HUDEP-2 (cell line): ENCODE measurements around the gene RASL12.

Experiments
- DNase-seq, 76 experiments: peaks; one replicate each; lab custom pipeline; 2025; ENCODE audit not compliant: unreplicated experiment in 76 of 76; lab: John Stamatoyannopoulos, UW

Gene RASL12

DNA sequence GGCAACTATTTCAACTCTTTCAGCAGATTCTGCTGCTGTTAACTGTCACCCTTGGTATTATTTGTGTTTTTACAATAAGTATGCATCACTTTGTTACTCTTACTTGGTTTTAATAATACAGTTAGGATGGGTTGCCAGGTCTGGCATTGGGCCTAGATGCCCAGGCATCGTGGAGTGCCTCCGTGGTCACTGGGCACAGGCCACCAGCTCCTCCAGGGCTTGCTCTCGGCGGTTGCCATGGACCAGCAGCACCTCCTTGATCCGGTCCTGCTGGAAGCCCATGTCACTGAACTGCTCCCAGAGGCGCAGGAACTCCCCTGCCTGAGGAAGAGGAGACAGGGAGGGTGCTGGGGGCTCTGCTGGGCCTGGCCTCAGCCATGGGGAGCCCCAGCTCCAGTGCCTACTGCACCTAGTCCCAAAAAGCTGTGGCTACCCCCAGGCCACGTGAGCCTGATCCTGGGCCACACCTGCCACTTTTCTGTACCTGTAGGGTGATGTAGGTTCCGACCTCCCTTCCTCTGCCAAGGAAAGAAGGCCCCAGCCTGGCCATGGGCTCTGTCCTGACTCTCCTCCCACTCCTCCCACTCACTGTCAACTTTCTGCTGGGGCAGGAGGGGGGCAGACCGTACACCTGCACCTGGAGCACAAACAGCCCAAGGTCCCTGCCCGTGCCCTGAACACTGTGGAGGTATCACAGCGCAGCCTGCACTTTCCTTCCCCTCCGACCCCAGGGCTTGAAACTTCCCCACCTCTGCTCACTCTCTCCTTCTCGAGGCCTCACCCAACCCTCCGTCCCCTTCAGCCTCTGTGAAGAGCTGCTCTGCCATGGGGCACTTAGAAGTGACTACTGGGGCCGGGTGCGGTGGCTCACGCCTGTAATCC is 25.4 kb upstream of the RASL12 start:
- DNase-seq: no peak

DNA sequence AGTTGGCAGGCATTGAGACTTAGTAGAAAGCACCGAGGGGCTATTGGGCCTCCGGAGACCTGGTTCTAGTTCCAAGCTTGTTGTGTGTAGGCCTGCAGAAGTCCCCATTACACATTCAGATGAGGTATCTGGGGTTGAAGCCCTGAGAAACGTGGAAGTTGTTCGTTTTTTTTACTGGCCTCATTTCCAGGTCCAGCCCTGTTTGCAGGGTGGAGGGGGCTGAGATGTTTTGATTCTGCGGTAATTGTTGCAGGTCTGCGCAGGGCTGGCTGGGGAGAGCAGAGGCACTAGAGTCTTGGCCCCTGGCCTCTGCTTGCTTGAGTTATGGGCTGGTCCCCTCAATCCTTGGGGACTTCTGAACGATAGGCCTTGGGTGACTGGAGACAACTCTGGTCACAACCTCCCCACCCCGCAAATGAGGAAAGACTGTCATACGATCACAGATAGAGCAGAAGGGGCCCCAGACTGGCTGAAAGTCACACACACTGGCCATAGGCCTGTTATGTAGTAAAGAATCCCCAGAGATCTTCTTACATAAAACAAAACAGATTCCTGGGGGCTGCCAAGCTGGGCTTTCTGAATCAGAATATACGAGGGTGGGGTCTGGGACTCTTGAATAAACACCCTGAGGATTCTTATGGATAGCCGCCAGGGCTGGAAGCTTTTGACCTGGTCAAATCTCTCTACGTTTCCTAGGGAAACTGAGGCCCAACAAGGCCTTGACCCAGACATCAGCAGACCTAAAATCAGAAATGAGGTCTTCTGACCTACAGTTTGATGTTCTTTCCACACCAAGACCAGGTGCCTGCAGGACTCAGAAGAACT is 24.4 kb upstream of the RASL12 start:
- DNase-seq: no peak

DNA sequence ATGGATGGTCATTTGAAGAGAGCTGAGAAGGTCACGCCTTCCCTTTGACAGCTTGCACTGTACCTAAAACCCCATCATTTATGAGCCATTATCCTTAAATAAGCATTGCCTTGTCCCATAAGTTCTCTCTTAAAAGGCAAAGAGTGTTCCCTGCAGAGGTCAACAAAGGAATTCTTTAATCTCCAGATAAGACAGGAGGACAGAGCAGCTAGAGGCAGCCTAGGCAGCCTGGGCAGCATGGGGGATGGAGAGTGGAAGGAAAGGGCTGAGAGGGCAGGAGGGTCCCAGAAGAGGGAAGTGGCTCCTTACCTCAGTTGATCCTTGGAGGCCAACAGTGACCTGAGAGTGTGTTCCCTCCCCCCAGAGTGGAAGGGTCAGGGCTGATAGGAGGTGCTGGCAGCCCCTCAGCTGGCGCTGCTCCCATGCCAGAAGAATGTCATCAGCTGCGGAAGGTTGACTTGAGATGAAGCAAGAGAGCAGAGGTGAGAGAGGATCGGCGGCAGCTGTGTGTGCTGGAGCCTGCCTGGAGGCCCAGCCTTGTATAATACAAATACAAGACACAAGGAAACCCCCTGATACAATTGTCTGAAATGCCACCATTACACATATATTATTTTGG is 21.5 kb upstream of the RASL12 start:
- DNase-seq: no peak

DNA sequence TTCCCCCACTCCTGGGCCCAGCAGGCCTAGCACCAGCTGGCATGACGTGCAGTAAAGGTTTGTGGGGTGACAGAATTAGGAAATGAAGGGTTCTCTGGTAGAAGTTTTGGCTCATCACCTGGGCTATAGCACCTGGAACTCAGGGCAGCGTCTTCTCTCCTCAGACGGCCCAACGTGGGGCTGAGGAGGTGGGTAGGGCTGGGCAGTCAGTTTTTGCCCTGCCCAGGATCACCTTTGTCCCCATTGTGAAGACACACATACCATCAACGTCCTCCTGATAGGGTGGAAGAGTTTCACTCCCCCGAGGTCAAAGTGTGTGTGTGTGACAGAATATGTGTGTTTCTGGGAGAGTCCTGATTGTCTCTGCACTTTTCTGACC is 20.8 kb upstream of the RASL12 start:
- DNase-seq: no peak

DNA sequence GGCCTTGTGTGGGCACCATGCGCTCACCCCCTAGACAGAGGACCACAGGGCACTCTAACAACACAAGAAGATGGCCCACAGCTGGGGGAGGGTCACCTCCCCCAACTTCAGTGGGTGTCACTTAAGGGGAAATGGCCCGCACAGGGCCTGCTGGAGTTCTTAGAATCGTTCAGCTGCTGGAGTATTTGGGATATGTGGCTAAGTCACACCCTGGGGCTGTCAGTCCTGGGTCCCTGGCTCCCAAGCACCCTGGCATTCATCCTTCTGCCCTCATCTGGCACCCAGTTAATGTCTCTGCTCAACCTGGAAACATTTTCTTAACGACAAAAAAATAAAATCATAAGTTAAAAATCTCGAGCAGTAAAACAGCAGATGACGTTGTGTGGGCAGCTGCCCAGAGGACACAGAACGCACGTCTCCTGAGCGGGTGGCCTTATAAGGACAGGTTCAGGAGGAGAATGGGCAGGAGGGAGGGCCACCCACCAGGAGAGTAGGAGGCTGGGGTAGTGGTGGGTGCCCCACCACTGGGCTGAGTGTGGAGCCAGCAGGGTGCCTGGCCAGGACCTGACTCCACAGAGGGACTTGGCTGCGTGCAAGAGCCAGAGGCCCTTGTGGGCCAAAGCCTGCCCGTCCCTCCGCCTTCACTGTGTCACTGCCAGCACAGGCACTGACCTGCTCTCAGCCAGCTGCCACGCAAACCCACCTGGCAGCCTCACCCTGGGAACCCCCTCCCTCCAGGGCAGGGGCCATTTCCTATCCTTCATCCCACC is 20.3 kb upstream of the RASL12 start:
- DNase-seq: no peak

DNA sequence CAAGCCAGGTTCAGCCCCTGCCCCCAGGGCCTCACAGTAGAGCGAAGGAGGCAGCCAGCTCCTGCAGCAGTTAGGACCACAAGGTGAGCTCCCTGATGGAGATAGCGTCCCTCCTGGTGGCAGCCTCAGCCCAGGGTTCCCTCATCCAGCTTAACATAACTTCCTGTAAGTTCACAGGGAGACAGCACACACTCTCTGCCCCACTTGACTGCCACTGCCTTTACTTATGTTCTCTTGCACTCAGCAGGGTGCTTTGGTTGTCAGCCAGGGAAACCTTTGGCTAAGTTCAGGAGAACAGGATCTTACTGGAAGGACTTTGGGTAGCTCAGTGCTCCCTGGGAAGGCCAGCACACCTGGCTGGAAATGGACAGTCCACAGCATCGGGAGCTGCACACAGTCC is 19.6 kb upstream of the RASL12 start:
- no peak for DNase-seq

DNA sequence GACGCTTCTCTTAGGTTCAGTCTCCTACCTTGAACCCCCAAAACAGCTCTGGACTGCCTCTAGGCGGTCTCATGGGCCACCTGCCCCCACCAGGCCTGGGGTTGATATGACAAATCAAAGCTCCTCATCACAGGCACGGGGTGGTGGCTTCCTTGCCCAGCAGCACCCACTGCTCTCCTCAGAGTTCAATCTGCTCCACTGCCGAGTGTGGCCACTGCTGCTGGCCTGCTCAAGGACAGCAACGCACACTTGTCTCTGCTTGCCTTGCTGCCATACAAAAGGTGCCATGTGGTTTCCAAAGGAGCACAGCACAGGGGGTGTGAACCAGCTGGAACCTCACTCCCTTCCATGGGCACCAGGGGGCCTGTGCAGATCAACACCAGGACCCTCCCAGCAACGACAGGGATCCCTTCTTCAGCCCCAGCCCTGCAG is 18.9 kb upstream of the RASL12 start:
- DNase-seq: no peak

DNA sequence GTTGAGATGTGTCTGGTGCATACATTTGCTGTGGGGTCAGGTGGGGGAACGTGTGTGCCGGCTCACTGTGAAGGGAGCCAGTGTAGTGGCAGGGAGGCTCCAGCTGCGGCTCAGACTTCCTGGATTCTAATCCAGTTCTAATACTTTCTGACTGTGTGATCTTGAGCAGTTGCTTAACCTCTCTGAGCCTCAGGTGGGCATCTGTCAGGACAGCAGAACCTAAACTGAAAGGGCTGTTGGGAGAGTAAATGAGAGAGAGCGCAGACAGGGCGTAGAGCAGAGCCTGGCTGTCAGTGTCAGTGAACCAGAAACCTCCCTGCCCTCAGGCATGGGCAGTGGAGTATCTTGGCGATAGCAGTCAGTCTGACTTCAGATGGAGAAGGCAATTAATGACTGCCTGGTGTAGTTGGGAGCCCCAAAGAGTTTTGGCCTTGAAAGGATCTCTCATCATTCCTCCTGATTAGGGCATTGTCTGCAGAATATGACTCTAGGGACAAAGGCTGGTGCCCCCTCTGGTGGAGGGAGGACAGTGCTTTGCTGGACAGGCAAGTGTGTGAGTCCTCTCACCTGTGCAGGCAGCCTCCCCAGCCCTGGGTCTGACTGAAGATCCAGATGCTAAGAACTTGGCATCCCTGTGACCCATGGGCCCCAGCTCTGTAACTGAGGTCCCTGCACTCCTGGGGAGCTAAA is 18.3 kb upstream of the RASL12 start:
- peak in 25 of 76 experiments; percentile 2 to 30 (median 12) for DNase-seq

DNA sequence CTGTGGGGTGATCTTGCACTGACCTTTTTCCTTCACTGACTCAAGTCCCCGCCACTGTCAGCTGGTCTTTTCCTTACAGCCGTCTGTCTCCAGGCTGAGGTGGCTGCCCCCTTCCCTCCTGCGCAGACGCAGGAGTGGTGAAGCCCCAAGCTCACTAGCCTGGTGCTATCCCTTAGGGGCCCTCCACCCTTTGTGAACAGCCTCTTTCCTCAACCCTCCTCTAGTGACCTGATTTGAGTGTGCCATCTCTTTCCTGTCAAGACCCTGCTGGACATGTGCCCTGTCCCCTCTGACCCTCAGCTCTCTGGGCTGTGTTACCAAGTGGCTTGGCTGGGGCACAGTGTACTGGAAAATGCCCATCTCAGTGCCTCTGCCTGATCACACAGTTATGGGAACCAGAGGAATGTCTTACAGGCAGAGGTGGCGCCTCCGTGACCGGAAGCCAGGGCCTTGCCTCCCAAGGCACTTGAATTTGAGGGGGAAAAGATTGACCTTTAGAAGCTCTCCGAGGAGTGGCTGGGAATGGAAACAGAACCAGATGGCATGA is 17.5 kb upstream of the RASL12 start:
- no peak for DNase-seq

DNA sequence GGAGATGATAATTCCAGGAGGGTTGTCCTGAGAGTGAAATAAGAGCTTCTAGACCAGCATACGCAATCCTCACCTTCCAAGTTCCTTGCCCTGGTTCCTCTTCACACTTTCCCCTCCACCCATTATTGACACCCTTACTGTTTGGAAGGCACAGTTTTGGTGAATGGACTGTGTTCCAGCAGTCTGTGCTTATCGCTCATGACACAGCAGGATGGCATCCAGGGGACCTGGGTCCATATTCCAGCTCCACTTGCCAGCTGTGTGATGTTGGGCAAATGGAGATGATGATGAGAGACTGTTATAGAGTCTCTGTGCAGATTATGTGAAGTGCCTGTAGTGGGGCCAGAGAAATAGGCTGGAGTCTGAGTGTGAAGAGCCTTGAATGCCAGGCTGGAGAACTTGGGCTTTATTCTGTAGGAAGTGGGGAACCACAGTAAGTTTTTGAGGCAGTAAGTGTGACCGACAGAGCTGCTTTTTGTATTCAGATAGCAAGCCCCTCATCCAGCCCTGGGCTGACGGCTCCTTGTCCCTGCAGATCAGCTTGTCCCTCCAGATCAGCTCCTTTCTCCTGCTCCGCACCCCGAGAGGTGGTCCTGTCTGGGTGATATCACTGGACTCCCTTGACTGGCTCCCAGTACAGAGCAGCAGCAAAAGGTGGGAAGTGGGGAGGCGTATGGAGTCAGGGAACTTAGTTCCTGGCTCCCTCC is 16.9 kb upstream of the RASL12 start:
- DNase-seq: no peak

DNA sequence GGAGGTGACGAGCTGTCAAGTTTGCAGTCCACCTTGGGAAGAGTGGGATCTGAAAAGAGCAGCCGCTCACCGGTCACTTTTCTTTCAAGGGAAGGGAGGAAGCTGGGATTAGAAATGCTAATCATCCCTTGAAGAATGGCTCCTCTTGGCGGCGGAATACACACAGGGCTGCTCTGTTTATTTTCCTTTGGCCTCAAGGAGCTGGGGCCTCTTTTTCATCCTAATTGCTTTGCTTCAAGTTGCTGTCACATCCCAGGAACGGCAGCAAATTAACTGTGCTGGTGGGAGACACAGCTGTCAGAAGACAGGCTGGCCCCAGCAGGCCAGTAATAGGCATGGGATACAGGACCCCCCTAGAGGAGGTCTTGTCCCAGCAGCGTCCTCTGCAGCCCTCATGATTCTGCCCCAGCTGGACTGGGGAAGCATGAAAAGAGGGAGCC is 15.5 kb upstream of the RASL12 start:
- no peak for DNase-seq

DNA sequence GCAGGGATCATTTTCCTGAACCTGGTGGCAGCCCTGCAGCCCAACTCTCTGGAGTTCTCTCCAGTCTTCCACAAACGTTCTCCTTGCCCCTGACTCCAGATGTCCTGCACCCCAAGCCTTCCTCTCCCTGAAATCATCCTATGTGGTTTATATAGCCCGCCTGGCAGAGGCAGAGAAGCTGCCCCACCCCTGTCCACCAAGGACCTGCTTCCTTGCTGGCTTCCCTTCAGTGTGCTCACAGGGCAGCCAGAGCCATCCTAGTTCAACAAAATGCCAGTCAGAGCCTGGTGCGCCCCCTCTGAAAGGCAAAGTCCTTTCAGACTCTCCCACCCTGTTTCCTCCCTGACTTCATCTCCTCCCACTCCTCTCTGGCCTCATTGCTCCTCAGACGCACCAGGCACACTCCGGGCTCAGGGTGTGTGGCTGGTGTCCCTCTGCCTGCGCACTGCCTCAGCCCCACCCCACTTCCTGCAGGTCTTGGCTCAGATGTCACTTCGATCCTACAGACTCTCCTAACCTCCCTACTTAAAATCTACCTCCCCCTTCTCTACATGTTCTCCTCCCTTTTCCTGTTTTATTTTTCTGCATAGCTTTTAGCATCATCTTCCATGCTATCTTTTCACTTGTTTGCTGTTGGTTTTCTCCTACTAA is 14.6 kb upstream of the RASL12 start:
- no peak for DNase-seq

DNA sequence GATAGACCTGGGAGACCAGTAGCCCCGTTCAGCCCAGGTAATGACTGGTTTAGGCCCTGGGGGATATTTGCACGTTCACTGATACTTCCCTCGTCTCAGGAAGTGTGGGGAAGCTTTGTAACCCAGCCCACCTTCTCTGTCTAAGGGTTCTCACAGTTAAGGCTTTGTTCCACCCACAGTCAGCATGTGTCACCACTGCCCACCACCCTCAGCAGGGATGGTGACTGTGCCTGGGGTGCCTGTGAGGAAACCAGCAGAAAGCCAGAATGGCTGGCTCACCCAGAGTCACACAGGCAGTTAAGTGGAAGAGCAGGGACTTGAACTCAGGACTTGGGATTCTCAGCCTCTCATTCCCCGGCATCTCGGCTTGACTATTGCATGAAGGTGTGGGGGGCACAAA is 14.0 kb upstream of the RASL12 start:
- DNase-seq: no peak

DNA sequence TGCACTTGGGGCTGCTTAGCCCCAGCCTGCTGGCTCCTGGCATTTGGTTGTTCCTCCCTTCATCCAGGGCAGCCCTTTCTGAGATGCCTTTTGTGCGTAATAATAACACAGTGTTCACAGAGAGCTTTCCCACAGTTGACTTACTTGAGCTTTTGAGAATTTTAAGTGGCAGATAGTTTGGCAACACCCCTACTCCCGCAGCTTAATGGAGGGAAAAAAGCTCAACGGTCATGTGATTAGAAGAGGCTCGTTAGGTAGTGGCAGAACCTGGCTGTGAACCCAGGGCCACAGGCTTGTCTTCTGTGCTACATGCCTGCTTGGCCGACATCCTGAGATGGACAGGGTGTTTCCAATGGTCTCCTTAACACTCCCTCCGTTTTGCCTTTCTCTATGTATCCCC is 13.5 kb upstream of the RASL12 start:
- DNase-seq: no peak

DNA sequence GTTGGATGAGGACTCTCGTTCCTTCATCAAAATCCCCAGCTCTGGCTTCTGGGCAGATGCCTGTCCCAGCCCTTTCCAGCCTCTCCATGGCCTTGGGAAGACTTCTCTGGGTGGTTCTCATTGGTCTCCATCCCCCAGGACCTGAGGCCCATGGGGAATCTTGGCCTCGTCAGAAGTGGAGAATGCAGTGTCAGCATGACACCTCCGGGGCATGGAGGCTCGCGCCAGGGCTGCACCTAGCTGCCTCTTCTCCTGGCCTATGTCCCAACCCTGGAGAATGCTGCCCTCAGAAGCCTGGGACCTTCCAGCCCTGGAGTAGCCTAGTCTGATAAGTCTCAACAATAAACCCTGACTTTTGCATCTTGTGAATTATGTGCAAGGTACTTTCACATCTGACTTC is 11.8 kb upstream of the RASL12 start:
- DNase-seq: no peak

DNA sequence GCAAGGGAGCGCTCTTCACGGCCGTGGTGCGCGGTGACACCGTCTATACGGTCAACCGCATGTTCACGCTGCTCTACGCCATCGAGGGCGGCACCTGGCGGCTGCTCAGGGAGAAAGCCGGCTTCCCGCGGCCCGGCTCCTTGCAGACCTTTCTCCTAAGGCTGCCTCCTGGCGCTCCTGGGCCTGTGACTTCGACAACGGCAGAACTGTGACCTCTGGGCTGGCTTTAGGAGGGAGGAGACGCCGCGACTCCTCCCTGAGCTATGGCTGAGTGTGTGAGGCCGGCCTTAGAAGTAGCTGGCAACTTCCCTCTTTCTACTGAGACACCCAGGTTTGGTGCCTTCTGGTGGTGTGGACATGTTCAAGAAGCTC is 10.2 kb upstream of the RASL12 start:
- DNase-seq: peak in 21 of 76 experiments; percentile 3 to 36 (median 13)

DNA sequence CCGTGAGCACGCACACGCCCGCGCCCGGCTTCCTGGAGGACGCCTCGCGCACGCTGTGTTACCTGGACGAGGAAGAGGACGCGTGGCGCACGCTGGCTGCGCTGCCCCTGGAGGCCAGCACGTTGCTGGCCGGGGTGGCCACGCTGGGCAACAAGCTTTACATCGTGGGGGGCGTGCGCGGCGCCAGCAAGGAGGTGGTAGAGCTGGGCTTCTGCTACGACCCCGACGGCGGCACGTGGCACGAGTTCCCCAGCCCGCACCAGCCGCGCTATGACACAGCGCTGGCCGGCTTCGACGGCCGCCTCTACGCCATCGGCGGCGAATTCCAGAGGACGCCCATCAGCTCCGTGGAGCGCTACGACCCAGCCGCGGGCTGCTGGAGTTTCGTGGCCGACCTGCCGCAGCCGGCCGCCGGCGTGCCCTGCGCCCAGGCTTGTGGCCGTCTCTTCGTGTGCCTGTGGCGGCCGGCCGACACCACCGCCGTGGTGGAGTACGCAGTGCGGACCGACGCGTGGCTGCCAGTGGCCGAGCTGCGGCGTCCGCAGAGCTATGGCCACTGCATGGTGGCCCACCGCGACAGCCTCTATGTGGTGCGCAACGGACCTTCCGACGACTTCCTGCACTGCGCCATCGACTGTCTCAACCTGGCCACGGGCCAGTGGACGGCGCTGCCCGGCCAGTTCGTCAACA is 9.6 kb upstream of the RASL12 start:
- DNase-seq: no peak
